ENCODE data around the gene ASTN2. TPM values are rescaled to one million over a fixed set of nuclear protein-coding genes. Genes with fewer than 3 reads are reported as not detected.
A peak's percentile ranks its signal among the peaks of the same experiment; 100 is the strongest.

ASTN2 gene
- total RNA-seq (ENCODE audit: low replicate concordance): 3.5 and 5.6 TPM in 2 replicates

GRCh38 chr9:117414906-117415331 is at the start of gene ASTN2:
TSS of gene ASTN2 (minus strand) at chr9:117415057. CDS start at chr9:117414938, 119 bp downstream.
- TF ChIP-seq CTCF (IDR thresholded peaks at IDR 0.05; ENCODE audit: insufficient read depth, low read length): no peak
- peak within 1 kb of the TSS; percentile 44 for H3K4me3 ChIP-seq (ENCODE audit: low read depth, low read length)
- no peak for DNase-seq (ENCODE audit: low read depth)

- no peak for DNase-seq (ENCODE audit: low read depth)
Measured at GRCh38 chr9:117462861-117463260, 48.0 kb upstream of the ASTN2 start.

GRCh38 chr9:117461386-117461785 is 46.5 kb upstream of the ASTN2 start:
- TF ChIP-seq CTCF (IDR thresholded peaks at IDR 0.05; ENCODE audit: insufficient read depth, low read length): no peak

More at GRCh38 chr9:117462861-117463260, 48.0 kb upstream of the ASTN2 start:
- no peak for TF ChIP-seq CTCF (IDR thresholded peaks at IDR 0.05; ENCODE audit: insufficient read depth, low read length)
- no peak overlapping the region for H3K4me3 ChIP-seq (ENCODE audit: low read depth, low read length)

GRCh38 chr9:117460743-117461142 is 45.9 kb upstream of the ASTN2 start:
- no peak overlapping the region for H3K4me3 ChIP-seq (ENCODE audit: low read depth, low read length)
- no peak for DNase-seq (ENCODE audit: low read depth)
- TF ChIP-seq CTCF (IDR thresholded peaks at IDR 0.05; ENCODE audit: insufficient read depth, low read length): no peak

More at GRCh38 chr9:117461386-117461785, 46.5 kb upstream of the ASTN2 start:
- no peak overlapping the region for H3K4me3 ChIP-seq (ENCODE audit: low read depth, low read length)
- DNase-seq (ENCODE audit: low read depth): no peak

GRCh38 chr9:117459913-117460312 is 45.1 kb upstream of the ASTN2 start:
- DNase-seq (ENCODE audit: low read depth): no peak
- no peak overlapping the region for H3K4me3 ChIP-seq (ENCODE audit: low read depth, low read length)
- TF ChIP-seq CTCF (IDR thresholded peaks at IDR 0.05; ENCODE audit: insufficient read depth, low read length): no peak

- no peak for DNase-seq (ENCODE audit: low read depth)
- H3K4me3 ChIP-seq (ENCODE audit: low read depth, low read length): no peak overlapping the region
- TF ChIP-seq CTCF (IDR thresholded peaks at IDR 0.05; ENCODE audit: insufficient read depth, low read length): no peak
Measured at GRCh38 chr9:117458066-117458465, 43.2 kb upstream of the ASTN2 start.

- no peak for DNase-seq (ENCODE audit: low read depth)
- TF ChIP-seq CTCF (IDR thresholded peaks at IDR 0.05; ENCODE audit: insufficient read depth, low read length): no peak
- H3K4me3 ChIP-seq (ENCODE audit: low read depth, low read length): no peak overlapping the region
Measured at GRCh38 chr9:117454711-117455110, 39.9 kb upstream of the ASTN2 start.

Measured in fibroblast of the aortic adventitia (primary cell).